Measurements from ENCODE around the gene KIAA0513.

DNA sequence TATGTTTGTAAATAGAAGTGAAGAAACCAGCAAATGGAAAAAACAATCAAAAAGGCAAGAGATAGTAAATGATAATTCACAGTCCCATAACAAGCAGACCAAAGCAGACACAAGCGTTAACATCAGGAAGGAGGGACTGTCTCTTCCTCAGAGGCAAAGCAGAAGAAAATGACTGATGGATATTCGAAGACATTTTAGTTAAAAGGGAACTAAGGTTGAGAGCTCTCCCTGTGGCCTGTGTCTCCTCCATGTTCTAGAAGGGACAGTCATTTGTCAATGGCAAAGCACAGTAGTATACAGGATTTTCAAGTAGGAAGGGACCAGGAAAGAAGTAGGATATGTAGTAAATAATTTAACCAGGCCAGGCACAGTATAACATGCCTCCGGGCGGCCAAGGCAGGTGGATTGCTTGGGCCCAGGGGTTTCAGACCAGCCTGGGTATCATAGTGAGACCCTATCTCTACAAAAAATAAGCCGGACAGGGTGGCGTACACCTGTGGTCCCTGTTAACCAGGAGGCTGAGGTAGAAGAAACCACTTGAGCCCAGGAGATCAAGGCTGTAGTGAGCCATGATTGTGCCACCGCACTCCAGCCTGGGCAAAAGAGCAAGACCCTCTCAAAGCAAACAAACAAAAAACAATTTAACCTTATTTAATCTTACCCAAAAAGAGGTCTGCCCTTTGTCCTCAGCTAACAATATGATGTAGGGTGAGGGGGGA is 19.9 kb upstream of the KIAA0513 start:
- no peak for TF ChIP-seq CTCF (IDR thresholded peaks at IDR 0.05; ENCODE audit: insufficient read depth, low read length)
- TF ChIP-seq, protein P1, sequence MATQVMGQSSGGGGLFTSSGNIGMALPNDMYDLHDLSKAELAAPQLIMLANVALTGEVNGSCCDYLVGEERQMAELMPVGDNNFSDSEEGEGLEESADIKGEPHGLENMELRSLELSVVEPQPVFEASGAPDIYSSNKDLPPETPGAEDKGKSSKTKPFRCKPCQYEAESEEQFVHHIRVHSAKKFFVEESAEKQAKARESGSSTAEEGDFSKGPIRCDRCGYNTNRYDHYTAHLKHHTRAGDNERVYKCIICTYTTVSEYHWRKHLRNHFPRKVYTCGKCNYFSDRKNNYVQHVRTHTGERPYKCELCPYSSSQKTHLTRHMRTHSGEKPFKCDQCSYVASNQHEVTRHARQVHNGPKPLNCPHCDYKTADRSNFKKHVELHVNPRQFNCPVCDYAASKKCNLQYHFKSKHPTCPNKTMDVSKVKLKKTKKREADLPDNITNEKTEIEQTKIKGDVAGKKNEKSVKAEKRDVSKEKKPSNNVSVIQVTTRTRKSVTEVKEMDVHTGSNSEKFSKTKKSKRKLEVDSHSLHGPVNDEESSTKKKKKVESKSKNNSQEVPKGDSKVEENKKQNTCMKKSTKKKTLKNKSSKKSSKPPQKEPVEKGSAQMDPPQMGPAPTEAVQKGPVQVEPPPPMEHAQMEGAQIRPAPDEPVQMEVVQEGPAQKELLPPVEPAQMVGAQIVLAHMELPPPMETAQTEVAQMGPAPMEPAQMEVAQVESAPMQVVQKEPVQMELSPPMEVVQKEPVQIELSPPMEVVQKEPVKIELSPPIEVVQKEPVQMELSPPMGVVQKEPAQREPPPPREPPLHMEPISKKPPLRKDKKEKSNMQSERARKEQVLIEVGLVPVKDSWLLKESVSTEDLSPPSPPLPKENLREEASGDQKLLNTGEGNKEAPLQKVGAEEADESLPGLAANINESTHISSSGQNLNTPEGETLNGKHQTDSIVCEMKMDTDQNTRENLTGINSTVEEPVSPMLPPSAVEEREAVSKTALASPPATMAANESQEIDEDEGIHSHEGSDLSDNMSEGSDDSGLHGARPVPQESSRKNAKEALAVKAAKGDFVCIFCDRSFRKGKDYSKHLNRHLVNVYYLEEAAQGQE (IDR thresholded peaks at IDR 0.05; ENCODE audit: insufficient replicate concordance, low read depth), result no peak
